ENCODE results near the gene MAP3K3.

Gene MAP3K3

GRCh38 chr17:63722403-63722802 lies 100.2 kb downstream of the MAP3K3 start:
- TF ChIP-seq CTCF (IDR thresholded peaks at IDR 0.05; ENCODE audit: low read depth, low read length), result no peak
- DNase-seq (ENCODE audit: extremely low read depth, low read depth), result no peak

- no peak for TF ChIP-seq CTCF (IDR thresholded peaks at IDR 0.05; ENCODE audit: low read depth, low read length)
- DNase-seq (ENCODE audit: extremely low read depth, low read depth), result no peak
These were observed 113.5 kb downstream of the MAP3K3 start for GRCh38 chr17:63735691-63736090.

- no peak for TF ChIP-seq CTCF (IDR thresholded peaks at IDR 0.05; ENCODE audit: low read depth, low read length)
- no peak for DNase-seq (ENCODE audit: extremely low read depth, low read depth)
These were observed 118.4 kb downstream of the MAP3K3 start for GRCh38 chr17:63740464-63741142.

- no peak for DNase-seq (ENCODE audit: extremely low read depth, low read depth)
- TF ChIP-seq CTCF (IDR thresholded peaks at IDR 0.05; ENCODE audit: low read depth, low read length), result no peak
These were observed 118.9 kb downstream of the MAP3K3 start for GRCh38 chr17:63741143-63741407.

- peak; percentile 83 for DNase-seq (ENCODE audit: extremely low read depth, low read depth)
- no peak for TF ChIP-seq CTCF (IDR thresholded peaks at IDR 0.05; ENCODE audit: low read depth, low read length)
These were observed 119.4 kb downstream of the MAP3K3 start, which contains the start of gene STRADA for GRCh38 chr17:63741408-63742173. Gene STRADA (minus strand): TSS chr17:63741799. CDS start chr17:63728369, 13,430 bp downstream.
